NCI-H1092 (cell line): ENCODE data around the gene LRRTM4.
A peak's percentile ranks its signal among the peaks of the same experiment; 100 is the strongest.

ENCODE experiments used
- DNase-seq: peaks from one replicate; lab custom pipeline; 2025; lab: John Stamatoyannopoulos, UW

LRRTM4 gene

GRCh38 chr2:77521931-77522470 is at the start of gene LRRTM4:
Gene LRRTM4 (minus strand): TSS chr2:77522376.
- DNase-seq: peak; percentile 24

GRCh38 chr2:77571545-77571944 is 49.4 kb upstream of the LRRTM4 start:
- no peak for DNase-seq

GRCh38 chr2:77567723-77568122 is 45.5 kb upstream of the LRRTM4 start:
- no peak for DNase-seq

- no peak for DNase-seq
These were observed 44.4 kb upstream of the LRRTM4 start for GRCh38 chr2:77566582-77566981.

- DNase-seq: no peak
These were observed 44.0 kb upstream of the LRRTM4 start for GRCh38 chr2:77566131-77566530.

- no peak for DNase-seq
These were observed 30.8 kb upstream of the LRRTM4 start for GRCh38 chr2:77552956-77553355.

- no peak for DNase-seq
These were observed 15.9 kb upstream of the LRRTM4 start for GRCh38 chr2:77538031-77538430.

GRCh38 chr2:77522888-77523287 is 712 bp upstream of the LRRTM4 start:
- DNase-seq: no peak

- no peak for DNase-seq
These were observed 656 bp downstream of the LRRTM4 start for GRCh38 chr2:77521548-77521891.

- no peak for DNase-seq
These were observed 1.3 kb downstream of the LRRTM4 start for GRCh38 chr2:77520641-77521547.

- no peak for DNase-seq
These were observed 2.2 kb downstream of the LRRTM4 start for GRCh38 chr2:77519888-77520506.

GRCh38 chr2:77519164-77519887 is 2.9 kb downstream of the LRRTM4 start:
- DNase-seq: no peak

GRCh38 chr2:77518311-77518710 is 3.9 kb downstream of the LRRTM4 start:
- no peak for DNase-seq

GRCh38 chr2:77513191-77513590 is 9.0 kb downstream of the LRRTM4 start:
- no peak for DNase-seq

- no peak for DNase-seq
These were observed 9.7 kb downstream of the LRRTM4 start for GRCh38 chr2:77512507-77512906.

- DNase-seq: no peak
These were observed 13.7 kb downstream of the LRRTM4 start for GRCh38 chr2:77508511-77508910.

- no peak for DNase-seq
These were observed 14.5 kb downstream of the LRRTM4 start for GRCh38 chr2:77507657-77508056.

- no peak for DNase-seq
These were observed 34.0 kb downstream of the LRRTM4 start for GRCh38 chr2:77488141-77488540.

- no peak for DNase-seq
These were observed 34.9 kb downstream of the LRRTM4 start for GRCh38 chr2:77487074-77487803.

- no peak for DNase-seq
These were observed 38.1 kb downstream of the LRRTM4 start for GRCh38 chr2:77484026-77484425.

- DNase-seq: no peak
These were observed 42.3 kb downstream of the LRRTM4 start for GRCh38 chr2:77479895-77480294.

- no peak for DNase-seq
These were observed 42.8 kb downstream of the LRRTM4 start for GRCh38 chr2:77479395-77479794.
